Measurements from ENCODE around the gene CDHR2. TPM values are rescaled to one million over a fixed set of nuclear protein-coding genes. Genes with fewer than 3 reads are reported as not detected.

CDHR2 gene, protein sequence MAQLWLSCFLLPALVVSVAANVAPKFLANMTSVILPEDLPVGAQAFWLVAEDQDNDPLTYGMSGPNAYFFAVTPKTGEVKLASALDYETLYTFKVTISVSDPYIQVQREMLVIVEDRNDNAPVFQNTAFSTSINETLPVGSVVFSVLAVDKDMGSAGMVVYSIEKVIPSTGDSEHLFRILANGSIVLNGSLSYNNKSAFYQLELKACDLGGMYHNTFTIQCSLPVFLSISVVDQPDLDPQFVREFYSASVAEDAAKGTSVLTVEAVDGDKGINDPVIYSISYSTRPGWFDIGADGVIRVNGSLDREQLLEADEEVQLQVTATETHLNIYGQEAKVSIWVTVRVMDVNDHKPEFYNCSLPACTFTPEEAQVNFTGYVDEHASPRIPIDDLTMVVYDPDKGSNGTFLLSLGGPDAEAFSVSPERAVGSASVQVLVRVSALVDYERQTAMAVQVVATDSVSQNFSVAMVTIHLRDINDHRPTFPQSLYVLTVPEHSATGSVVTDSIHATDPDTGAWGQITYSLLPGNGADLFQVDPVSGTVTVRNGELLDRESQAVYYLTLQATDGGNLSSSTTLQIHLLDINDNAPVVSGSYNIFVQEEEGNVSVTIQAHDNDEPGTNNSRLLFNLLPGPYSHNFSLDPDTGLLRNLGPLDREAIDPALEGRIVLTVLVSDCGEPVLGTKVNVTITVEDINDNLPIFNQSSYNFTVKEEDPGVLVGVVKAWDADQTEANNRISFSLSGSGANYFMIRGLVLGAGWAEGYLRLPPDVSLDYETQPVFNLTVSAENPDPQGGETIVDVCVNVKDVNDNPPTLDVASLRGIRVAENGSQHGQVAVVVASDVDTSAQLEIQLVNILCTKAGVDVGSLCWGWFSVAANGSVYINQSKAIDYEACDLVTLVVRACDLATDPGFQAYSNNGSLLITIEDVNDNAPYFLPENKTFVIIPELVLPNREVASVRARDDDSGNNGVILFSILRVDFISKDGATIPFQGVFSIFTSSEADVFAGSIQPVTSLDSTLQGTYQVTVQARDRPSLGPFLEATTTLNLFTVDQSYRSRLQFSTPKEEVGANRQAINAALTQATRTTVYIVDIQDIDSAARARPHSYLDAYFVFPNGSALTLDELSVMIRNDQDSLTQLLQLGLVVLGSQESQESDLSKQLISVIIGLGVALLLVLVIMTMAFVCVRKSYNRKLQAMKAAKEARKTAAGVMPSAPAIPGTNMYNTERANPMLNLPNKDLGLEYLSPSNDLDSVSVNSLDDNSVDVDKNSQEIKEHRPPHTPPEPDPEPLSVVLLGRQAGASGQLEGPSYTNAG (N-terminal part only)
- under 1 TPM; 0.23 to 0.47 TPM for total RNA-seq

DNA sequence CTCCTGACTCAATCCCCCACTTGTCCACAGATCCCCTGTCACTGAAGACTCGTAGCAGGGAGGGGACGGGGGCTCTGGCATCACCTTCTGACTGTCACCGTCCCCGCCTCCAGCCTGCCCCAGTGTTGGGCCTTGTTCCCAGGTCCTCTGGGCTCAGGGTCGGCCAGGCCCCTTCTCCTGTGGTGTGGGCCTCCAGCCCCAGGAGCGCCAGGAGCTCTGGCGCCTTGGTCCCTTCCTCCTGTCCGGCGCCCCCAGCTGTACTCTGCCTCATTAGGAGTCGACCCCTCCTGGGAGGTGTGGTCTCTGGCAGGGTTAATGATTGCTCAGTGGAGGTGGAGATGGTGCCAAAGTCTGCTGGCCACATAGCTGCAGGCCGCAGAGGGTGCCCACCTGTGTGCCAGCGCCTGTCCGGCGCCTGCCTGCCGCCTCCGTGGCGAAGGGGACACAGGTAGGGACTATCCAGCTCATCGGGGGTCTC, at the start of gene CDHR2:
Gene CDHR2, plus strand, starts transcription at position 376 of the 478 bp plus-strand sequence. CDS start 16,011 bp downstream, outside the sequence.
- no peaks in the 10 kb centered on the region for H3K36me3 Mint-ChIP-seq (ENCODE audit: low read depth)
- ChIA-PET POLR2A (interaction anchor here (1.4 kb wide), 1 partner anchor 11 kb away, joined by 3 read pairs; no protein-coding TSS in a partner anchor), CTCF (interaction anchor here (1.5 kb wide), 2 partner anchors 30 to 101 kb away, joined by 3 to 4 read pairs; no protein-coding TSS in a partner anchor)
- H3K4me1 Mint-ChIP-seq (ENCODE audit: low read depth), result peaks cover 54% of the 10 kb centered on the region
- ATAC-seq (no peak), DNase-seq (no peak)
- peak within 1 kb of the TSS; percentile 38 for H3K27ac Mint-ChIP-seq
- TF ChIP-seq, protein P1, sequence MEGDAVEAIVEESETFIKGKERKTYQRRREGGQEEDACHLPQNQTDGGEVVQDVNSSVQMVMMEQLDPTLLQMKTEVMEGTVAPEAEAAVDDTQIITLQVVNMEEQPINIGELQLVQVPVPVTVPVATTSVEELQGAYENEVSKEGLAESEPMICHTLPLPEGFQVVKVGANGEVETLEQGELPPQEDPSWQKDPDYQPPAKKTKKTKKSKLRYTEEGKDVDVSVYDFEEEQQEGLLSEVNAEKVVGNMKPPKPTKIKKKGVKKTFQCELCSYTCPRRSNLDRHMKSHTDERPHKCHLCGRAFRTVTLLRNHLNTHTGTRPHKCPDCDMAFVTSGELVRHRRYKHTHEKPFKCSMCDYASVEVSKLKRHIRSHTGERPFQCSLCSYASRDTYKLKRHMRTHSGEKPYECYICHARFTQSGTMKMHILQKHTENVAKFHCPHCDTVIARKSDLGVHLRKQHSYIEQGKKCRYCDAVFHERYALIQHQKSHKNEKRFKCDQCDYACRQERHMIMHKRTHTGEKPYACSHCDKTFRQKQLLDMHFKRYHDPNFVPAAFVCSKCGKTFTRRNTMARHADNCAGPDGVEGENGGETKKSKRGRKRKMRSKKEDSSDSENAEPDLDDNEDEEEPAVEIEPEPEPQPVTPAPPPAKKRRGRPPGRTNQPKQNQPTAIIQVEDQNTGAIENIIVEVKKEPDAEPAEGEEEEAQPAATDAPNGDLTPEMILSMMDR (IDR thresholded peaks at IDR 0.05), result no peak
- H3K4me3 Mint-ChIP-seq, result peak within 1 kb of the TSS; percentile 54
- intact Hi-C loops (cut with micrococcal nuclease), result no loop called here
- H3K27me3 Mint-ChIP-seq, result no peaks in the 10 kb centered on the region
- no peaks in the 10 kb centered on the region for H3K9me3 Mint-ChIP-seq

DNA sequence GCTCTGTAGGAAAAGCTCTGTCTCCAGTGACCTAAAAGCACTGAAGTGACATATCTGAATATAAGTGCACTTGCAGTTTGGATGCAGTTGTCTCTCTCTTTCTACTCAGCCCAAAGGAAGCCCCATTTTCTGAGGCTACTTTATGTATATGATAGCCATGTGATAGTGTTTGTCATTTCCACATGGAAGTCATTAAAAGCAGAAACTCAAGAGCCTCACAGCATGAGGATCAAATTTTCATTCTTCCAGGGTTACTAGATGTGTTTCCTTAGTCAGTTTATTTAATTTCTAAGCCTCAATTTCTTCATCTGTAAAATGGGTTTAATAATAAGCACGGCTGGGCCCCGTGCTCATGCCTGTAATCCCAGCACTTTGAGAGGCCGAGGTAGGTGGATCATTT, 48.6 kb upstream of the CDHR2 start:
- peaks cover 46% of the 10 kb centered on the region for H3K36me3 Mint-ChIP-seq (ENCODE audit: low read depth)
- no peaks in the 10 kb centered on the region for H3K27me3 Mint-ChIP-seq
- no peak overlapping the region for H3K27ac Mint-ChIP-seq
- ATAC-seq (no peak), DNase-seq (no peak)
- intact Hi-C loops (cut with micrococcal nuclease), result no loop called here
- H3K9me3 Mint-ChIP-seq, result no peaks in the 10 kb centered on the region
- POLR2A ChIA-PET, result no interaction called here
- H3K4me1 Mint-ChIP-seq (ENCODE audit: low read depth), result no peaks in the 10 kb centered on the region
- TF ChIP-seq, protein P1 (IDR thresholded peaks at IDR 0.05), result no peak
- CTCF ChIA-PET, result no interaction called here
- H3K4me3 Mint-ChIP-seq, result no peak overlapping the region

DNA sequence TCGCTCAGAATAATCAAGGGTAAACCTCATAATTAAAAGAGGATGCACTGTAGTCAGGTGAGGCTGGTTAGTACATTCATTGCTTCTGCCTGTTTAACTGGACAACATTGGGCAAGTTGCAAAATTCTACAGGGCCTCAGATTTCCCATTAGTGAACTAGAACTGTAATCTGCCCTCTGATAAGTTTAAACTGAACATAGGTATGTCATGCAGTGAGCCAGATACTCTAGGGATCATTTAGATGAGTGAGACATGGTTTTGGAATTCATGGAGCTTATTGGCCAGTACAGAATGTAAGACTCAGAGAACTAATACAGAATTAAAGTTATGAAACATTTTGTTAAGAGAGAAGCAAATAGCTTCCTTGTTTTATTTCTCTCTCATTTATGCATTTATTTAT, 47.8 kb upstream of the CDHR2 start:
- POLR2A ChIA-PET, result interaction anchor here (1.3 kb wide), 1 partner anchor 36 kb away, joined by 3 read pairs; the partner anchor contains the start of gene RNF44
- Mint-ChIP-seq H3K4me3 (no peak overlapping the region), H3K9me3 (no peaks in the 10 kb centered on the region), H3K36me3 (ENCODE audit: low read depth) (peaks cover 45% of the 10 kb centered on the region), H3K4me1 (ENCODE audit: low read depth) (no peaks in the 10 kb centered on the region), H3K27me3 (no peaks in the 10 kb centered on the region), H3K27ac (no peak overlapping the region)
- TF ChIP-seq, protein P1 (IDR thresholded peaks at IDR 0.05), result no peak
- intact Hi-C loops (cut with micrococcal nuclease), result no loop called here
- ATAC-seq, result no peak
- no peak for DNase-seq
- CTCF ChIA-PET, result interaction anchor here (1.3 kb wide), 1 partner anchor 13 kb away, joined by 3 read pairs; no protein-coding TSS in a partner anchor

DNA sequence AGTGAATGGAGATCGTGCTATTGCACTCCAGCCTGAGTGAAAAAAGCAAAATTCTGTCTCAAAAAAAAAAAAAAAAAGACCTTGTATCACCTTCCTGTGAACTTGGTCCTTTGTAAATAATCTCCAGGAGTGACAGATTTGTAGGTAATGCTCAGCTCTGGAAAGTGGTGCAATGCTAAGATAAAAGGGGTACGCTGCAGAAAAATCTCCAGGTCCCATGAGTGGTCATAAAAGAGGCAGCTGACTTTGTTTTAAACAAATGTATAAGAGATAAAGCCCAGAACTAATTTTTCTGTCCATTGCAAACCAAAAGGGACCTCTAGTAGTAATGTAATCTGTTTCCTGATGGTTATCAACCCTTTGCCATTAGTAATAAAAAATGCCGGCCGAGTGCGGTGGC, 45.6 kb upstream of the CDHR2 start:
- H3K27ac Mint-ChIP-seq, result peak overlapping the region; percentile 34
- TF ChIP-seq, protein P1 (IDR thresholded peaks at IDR 0.05), result no peak
- H3K4me1 Mint-ChIP-seq (ENCODE audit: low read depth), result no peaks in the 10 kb centered on the region
- ChIA-PET POLR2A (interaction anchor here (1.9 kb wide), 1 partner anchor 51 kb away, joined by 4 read pairs; no protein-coding TSS in a partner anchor), CTCF (no interaction called here)
- ATAC-seq, result no peak
- intact Hi-C loops (cut with micrococcal nuclease), result no loop called here
- DNase-seq, result no peak
- H3K4me3 Mint-ChIP-seq, result no peak overlapping the region
- H3K27me3 Mint-ChIP-seq, result no peaks in the 10 kb centered on the region
- H3K9me3 Mint-ChIP-seq, result no peaks in the 10 kb centered on the region
- H3K36me3 Mint-ChIP-seq (ENCODE audit: low read depth), result peaks cover 37% of the 10 kb centered on the region

All from activated CD8-positive, alpha-beta T cell treated with anti-CD3 and anti-CD28 coated beads for 36 hours (primary cell).